ENCODE results near the gene LLPH.

GRCh38 chr12:66119870-66120241 is 10.7 kb downstream of the LLPH start:
- TF ChIP-seq GATA2 (IDR thresholded peaks at IDR 0.05; ENCODE audit: low read depth, low read length) (no peak), GATA3 (IDR thresholded peaks at IDR 0.05; ENCODE audit: low read depth, low read length) (no peak)

All from SH-SY5Y (cell line).